OCI-LY1 (cell line): Measurements from ENCODE around the gene HPS4.

Experiments
- CTCF ChIP-seq: fragments of 200-600 bp; sonication (generic), shearing (Covaris generic); IDR thresholded peaks from 2 replicates; pipeline ENCODE4 v1.5.1; 2017; ENCODE audit warnings: mild to moderate bottlenecking, antibody characterized with exemption, low read length, moderate library complexity, mixed read lengths
- EZH2 ChIP-seq: fragments of 200-600 bp; sonication (generic), shearing (Covaris generic); IDR thresholded peaks from 2 replicates; pipeline ENCODE4 v1.8.0; 2017; ENCODE audit warnings: borderline replicate concordance, mixed run types, mild to moderate bottlenecking, antibody characterized with exemption, low read length, moderate library complexity, mixed read lengths

GRCh38 chr22:26527167-26527566, 43.6 kb upstream of the HPS4 start:
- TF ChIP-seq CTCF, result no peak
- no peak for TF ChIP-seq EZH2
